Activated naive CD4-positive, alpha-beta T cell treated with Interleukin-2 at 50 U/mL for 16 hours (primary cell): ENCODE results near the gene SAMHD1.
"Not testable (repeated sequence)": the region's sequence is repeated elsewhere in the genome, so short reads cannot be mapped to it uniquely, and the experiment has no call there.

Experiments used
- DNase-seq: peaks from one replicate; pipeline ENCODE4 v3.0.0-alpha.2; 2020

The SAMHD1 gene

GRCh38 chr20:36951198-36951978 is at the start of gene SAMHD1:
TSS of gene SAMHD1 (minus strand) at chr20:36951708. CDS start at chr20:36951643, 65 bp downstream.
- peak; percentile 92 for DNase-seq

GRCh38 chr20:37000171-37000570 is 48.7 kb upstream of the SAMHD1 start:
- DNase-seq, result not testable (repeated sequence)

GRCh38 chr20:36998652-36999051 is 47.1 kb upstream of the SAMHD1 start:
- DNase-seq, result no peak

GRCh38 chr20:36997121-36997520 is 45.6 kb upstream of the SAMHD1 start:
- no peak for DNase-seq

GRCh38 chr20:36994221-36994620 is 42.7 kb upstream of the SAMHD1 start:
- DNase-seq, result not testable (repeated sequence)

- no peak for DNase-seq
Measured at GRCh38 chr20:36992802-36993334, 41.4 kb upstream of the SAMHD1 start.

GRCh38 chr20:36991703-36992102 is 40.2 kb upstream of the SAMHD1 start:
- no peak for DNase-seq

- no peak for DNase-seq
Measured at GRCh38 chr20:36989797-36990196, 38.3 kb upstream of the SAMHD1 start.

- no peak for DNase-seq
Measured at GRCh38 chr20:36988494-36988966, 37.0 kb upstream of the SAMHD1 start.

GRCh38 chr20:36984257-36984638 is 32.7 kb upstream of the SAMHD1 start:
- DNase-seq, result no peak

- peak; percentile 52 for DNase-seq
Measured at GRCh38 chr20:36975099-36975818, 23.8 kb upstream of the SAMHD1 start.

GRCh38 chr20:36974660-36975059 is 23.2 kb upstream of the SAMHD1 start:
- DNase-seq, result no peak

- DNase-seq, result no peak
Measured at GRCh38 chr20:36971103-36971502, 19.6 kb upstream of the SAMHD1 start.

- DNase-seq, result peak; percentile 31
Measured at GRCh38 chr20:36969478-36970186, 18.1 kb upstream of the SAMHD1 start.

- DNase-seq, result no peak
Measured at GRCh38 chr20:36969051-36969450, 17.5 kb upstream of the SAMHD1 start.

- no peak for DNase-seq
Measured at GRCh38 chr20:36967636-36968035, 16.1 kb upstream of the SAMHD1 start.

GRCh38 chr20:36966965-36967364 is 15.5 kb upstream of the SAMHD1 start:
- DNase-seq, result not testable (repeated sequence)

GRCh38 chr20:36962354-36962941 is 10.9 kb upstream of the SAMHD1 start:
- not testable (repeated sequence) for DNase-seq

GRCh38 chr20:36959242-36959641 is 7.7 kb upstream of the SAMHD1 start:
- no peak for DNase-seq

GRCh38 chr20:36957875-36958667 is 6.6 kb upstream of the SAMHD1 start:
- no peak for DNase-seq

GRCh38 chr20:36956674-36957073 is 5.2 kb upstream of the SAMHD1 start:
- DNase-seq, result no peak

- DNase-seq, result no peak
Measured at GRCh38 chr20:36956016-36956415, 4.5 kb upstream of the SAMHD1 start.
